ENCODE data around the gene CDR2.

- TF ChIP-seq CTCF (IDR thresholded peaks at IDR 0.05) (no peak), POLR2AphosphoS5 (IDR thresholded peaks at IDR 0.05; ENCODE audit: insufficient read depth in 1 of 2, low read depth in 1 of 2) (no peak), POLR2A (IDR thresholded peaks at IDR 0.05) (no peak)
Measured at GRCh38 chr16:22413819-22414218, 39.4 kb upstream of the CDR2 start.
